ENCODE results near the gene RPRD1A.
"Not testable (repeated sequence)": the region's sequence is repeated elsewhere in the genome, so short reads cannot be mapped to it uniquely, and the experiment has no call there.

RPRD1A gene, protein sequence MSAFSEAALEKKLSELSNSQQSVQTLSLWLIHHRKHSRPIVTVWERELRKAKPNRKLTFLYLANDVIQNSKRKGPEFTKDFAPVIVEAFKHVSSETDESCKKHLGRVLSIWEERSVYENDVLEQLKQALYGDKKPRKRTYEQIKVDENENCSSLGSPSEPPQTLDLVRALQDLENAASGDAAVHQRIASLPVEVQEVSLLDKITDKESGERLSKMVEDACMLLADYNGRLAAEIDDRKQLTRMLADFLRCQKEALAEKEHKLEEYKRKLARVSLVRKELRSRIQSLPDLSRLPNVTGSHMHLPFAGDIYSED

DNA sequence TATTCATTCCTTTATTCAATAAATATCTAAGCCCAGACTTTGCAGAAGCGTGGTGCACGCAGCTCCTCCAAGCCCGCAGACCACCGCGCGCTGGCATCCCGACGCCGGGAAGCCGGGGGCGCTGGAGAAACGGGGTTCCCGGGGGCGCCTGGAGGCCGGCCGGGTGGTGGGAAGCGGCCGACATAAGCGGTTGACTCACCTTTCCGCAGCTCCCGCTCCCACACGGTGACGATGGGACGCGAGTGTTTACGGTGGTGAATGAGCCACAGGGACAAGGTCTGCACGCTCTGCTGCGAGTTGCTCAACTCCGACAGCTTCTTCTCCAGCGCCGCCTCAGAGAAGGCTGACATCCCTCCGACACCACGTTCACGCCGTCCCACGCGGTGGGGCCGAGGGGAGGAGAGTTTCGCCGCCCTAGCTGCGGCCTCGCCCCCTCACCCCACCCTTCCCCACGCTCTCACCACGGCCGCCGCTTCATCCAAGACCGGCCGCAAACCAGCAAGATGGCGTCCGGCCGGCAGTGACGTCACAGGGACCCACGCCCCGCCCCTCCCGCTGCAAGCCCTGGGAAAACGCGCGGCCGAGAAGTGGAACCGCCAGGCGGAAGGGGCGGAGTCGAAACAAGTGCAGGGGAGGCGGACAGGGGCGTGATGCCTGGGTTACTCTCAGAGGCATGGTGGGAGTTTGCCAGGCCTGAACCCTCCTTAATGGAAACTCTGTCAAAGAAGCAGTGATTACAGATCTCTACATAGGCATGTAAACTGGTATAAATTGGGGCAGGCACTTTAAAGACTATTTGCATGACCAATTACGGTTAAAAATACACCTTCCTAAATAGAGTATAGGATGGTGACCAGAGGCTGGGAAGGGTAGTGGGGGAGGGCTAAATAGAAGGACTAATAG, at the start of gene RPRD1A:
TSS of gene RPRD1A (minus strand) at position 505 of the 903 bp plus-strand sequence. CDS start at position 350, 155 bp downstream.
- DNase-seq: peak; percentile 89 to 90

DNA sequence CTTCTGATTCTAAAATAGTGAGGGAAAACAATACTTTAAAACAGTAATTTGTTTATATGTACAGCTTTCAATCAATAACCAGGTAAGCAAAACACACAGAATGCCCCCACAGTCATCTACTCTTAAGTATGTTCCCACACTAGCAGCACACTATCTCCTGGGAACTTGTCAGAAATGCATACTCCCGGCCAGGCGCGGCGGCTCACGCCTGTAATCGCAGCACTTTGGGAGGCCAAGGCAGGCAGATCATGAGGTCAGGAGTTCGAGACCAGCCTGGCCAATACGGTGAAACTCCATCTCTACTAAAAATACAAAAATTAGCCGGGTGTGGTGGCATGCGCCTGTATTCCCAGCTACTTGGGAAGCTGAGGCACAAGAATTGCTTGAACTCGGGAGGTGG, 49.4 kb upstream of the RPRD1A start:
- DNase-seq: not testable (repeated sequence)

- no peak for DNase-seq
Measured at GRCh38 chr18:36114738-36115137, 47.4 kb upstream of the RPRD1A start.

GRCh38 chr18:36114251-36114650, 46.9 kb upstream of the RPRD1A start:
- DNase-seq: no peak

DNA sequence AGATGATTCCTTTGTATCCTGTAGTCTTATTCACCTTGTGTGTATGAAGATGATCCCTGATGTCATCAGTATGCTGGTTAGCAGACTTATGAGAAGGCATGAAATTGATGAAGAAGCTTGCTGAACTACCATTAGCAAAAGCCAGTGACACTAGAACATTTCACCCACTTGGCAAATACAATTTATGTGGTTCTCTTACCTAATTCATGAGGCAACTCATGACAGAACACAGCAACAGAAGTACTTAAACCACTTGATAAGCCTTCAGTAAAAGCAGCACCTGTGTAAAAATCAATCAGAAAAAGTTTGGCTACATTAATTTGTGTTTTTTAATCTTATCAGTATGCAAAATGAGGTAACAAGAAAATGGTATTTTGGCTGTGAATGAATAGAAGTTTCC, 44.9 kb upstream of the RPRD1A start:
- DNase-seq: no peak

- no peak for DNase-seq
Measured at GRCh38 chr18:36109737-36110136, 42.4 kb upstream of the RPRD1A start.

DNA sequence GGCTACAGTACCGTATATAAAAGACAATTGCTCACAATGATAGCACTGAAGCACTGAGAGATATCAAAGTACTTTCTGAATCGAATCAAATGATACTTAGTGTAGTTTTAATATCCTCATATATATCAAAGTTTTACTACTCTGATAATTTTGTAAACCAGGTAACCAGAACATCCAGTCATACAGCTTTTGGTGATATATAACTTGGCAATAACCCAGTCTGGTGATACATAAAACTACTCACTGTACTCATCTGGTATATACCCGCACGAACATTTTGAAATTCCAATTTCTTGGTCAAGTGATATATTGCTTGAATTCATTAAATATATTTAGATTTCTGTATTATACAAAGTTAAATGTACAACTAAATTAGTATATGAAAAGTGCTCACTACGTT, 41.2 kb upstream of the RPRD1A start:
- no peak for DNase-seq

DNA sequence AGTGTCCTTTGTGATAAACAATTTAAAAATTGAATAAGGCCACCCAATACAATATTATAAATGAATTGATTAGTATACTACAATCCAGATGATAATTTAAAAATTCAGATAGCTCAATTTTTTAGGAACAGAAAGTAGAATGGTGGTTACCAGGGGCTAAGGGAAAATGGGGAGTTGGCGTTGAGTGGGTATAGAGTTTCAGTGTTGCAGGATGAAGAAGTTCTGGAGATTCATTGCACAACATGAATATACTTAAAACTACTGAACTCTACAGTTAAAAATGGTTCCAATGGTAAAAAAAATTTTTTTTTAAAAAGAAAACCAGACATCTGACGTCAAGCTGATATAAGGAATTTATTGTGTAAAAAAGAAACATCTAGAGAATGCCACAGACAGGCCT, 40.8 kb upstream of the RPRD1A start:
- DNase-seq: no peak

- DNase-seq: no peak
Measured at GRCh38 chr18:36107477-36107876, 40.1 kb upstream of the RPRD1A start.

GRCh38 chr18:36104749-36105148, 37.4 kb upstream of the RPRD1A start:
- DNase-seq: no peak

DNA sequence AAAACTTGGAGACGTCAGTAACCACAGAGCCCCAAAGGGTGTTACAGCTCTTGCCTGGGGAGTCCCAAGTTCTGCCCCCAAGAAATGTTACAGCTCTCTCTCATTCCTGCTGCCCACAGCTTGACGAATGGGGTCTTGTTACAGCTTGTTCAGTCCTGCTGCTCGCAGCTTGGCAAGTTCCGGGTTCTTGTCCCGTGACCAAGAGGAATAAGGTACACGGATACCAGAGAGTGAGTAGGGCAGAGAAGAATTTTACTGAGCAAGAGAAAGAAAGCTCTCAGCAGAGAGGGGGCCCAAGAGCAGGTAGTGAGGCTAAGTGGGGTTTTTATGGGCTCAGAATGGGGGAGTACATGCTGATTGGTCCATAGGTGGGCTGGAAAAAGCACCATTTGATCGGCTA, 34.6 kb upstream of the RPRD1A start:
- no peak for DNase-seq

GRCh38 chr18:36099311-36099710, 32.0 kb upstream of the RPRD1A start:
- DNase-seq: no peak

- no peak for DNase-seq
Measured at GRCh38 chr18:36096955-36097354, 29.6 kb upstream of the RPRD1A start.

DNA sequence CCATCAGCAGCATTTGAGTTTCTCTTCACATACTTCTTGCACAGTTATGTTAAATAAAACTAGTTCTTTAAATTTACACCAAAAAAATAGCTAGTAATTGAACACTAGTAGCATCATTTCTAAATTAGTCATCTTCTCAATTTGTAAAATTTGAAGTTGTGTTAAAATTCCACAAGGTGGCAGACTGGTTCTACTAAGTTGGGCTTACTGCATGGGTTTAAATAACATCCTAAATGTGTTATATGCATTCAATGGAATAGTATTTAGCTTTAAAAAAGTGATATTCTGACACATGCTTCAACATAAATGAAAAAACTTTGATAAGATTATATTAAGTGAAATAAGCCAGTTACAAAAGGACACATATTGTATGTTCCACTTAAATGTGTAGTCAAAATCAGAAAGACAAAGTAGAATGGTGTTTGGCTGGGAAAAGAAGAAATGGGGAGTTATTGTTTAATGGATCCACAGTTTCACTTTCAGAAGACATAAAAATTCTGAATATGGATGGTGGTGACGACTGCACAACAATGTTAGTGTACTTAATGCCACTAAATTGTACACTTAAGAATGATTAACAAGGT, 28.7 kb upstream of the RPRD1A start:
- peak; percentile 10 to 61 for DNase-seq

DNA sequence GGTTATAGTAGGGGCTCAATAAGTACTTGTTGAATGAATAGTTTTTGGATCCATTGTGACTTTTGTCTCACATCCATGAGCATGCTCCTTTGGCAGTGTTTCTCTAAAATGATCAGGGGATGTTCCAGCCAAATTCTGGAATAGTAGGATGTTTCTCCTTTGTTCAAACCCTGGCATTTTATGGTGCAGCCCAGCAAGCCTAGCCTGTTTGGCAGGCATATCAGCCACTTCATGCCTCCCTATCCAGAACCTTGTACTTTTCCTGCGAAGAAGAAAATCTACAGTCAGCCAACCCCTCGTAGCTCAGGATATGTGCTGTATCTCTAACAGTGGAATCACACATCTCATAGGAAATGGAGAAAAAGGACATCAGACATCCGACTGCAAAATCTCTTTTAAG, 27.1 kb upstream of the RPRD1A start:
- no peak for DNase-seq

- DNase-seq: not testable (repeated sequence)
Measured at GRCh38 chr18:36092116-36092515, 24.8 kb upstream of the RPRD1A start.

DNA sequence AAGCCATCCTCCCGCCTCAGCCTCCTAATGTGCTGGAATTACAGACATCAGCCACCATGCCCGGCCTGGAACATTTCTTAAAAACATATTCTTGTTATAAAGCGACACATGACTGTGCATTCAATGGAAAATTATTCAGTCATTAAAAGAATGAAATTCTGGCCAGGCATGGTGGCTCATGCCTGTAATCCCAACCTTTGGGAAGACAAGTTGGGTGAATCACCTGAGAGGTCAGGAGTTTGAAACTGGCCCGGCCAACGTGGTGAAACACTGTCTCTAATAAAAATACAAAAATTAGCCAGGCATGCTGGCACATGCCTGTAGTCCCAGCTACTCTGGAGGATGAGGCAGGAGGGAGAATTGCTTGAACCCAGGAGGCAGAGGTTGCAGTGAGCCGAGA, 21.6 kb upstream of the RPRD1A start:
- DNase-seq: no peak

DNA sequence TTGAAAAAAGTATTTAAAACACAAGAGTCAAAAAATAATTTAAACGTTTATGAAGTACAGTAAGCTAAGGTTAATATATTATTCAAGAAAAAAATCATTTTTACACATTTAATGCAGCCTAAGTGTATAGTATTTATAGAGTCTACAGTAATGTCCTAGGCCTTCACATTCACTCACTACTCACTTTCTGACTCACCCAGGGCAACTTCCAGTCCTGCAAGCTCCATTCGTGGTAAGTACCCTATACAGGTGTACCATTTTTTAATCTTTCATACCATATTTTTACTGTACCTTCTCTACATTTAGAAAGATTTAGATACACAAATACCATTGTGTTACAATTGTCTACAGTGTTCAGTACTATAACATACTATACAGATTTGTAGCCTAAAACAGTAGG, 20.9 kb upstream of the RPRD1A start:
- no peak for DNase-seq

DNA sequence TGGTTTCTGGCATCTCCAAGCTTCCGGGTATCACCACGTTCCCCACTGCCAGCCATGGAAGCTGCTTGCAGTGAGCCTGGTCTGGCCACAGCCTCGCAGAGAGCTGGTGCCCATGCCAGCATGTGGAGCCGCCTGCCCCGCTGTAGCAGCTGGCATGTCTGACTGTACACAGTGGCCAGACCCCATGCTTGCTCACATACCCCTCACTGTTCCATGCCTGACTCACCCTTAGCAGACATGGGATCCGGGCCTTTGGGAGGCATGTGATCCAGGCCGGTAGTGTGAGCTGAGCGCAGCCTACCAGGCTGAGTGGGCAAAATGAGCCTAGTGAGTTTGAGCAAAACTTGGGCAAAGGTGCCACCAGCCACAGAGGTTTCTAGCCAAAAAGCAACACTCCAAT, 18.8 kb upstream of the RPRD1A start:
- DNase-seq: no peak

- no peak for DNase-seq
Measured at GRCh38 chr18:36085195-36085594, 17.8 kb upstream of the RPRD1A start.

DNA sequence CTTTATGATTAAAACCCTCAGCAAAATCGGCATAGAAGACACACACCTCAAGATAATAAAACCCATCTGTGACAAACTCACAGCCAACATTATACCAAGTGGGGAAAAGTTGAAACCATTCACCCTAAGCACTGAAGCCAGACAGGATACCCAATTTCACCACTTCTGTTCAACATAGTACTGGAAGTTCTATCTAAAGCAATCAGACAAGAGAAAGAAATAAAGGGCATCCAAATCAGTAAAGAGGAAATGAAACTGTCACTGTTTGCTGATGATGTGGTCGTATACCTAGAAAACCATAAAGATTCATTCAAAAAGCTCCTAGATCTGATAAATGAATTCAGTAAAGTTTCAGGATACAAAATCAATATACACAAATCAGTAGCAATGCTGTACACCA, 16.4 kb upstream of the RPRD1A start:
- DNase-seq: no peak

DNA sequence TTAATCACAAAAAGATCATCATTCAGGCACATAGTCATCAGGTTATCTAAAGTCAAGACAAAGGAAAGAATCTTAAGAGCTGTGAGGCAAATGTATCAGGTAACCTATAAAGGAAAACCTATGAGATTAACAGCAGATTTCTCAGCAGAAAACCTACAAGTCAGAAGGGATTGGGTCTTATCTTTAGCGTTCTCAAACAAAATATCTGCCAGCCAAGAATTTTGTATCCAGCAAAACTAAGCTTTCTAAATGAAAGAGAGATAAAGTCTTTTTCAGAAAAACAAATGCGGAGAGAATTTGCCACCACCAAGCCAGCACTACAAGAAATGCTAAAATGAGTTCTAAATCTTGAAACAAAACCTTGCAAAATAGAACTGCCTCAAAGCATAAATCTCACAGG, 13.8 kb upstream of the RPRD1A start:
- DNase-seq: not testable (repeated sequence)

DNA sequence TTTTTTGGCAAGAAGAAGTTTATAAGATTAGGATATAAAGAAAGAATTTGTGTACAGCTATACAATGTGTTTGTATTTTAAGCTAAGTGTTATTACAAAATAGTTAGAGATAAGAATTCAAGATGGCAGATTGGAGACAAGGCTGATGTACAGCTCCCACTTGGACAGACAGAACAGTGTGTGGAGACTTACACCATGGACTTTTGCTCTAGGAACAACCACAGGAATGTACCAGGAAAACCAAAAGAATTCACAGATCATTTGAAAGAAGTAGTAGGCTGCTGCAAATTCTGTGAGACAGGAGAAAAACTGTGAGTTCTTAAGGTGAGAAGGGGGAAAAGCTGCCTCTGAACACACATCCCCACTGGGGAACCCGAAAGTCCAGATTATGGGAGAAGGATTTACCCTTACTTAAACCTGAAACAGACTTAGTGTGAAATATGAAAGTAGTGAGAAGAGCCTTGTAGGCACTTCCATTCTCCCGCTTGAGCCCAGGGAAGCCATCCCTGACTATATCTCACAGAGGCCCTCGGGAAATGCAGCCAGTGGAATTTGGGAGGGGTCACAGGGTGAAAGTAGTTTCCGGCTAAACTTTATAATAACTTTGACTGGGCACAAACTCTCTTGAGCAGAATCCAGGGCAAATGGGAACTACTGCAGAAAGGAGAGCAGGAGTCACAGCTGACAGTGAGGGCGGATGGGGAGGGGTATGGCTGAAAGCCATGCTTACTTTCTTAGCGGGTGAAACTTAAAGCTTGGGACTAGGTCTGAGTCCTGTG, 11.6 kb upstream of the RPRD1A start:
- no peak for DNase-seq
